Kidney tubule cell (primary cell): ENCODE results near the gene OTX2.

Experiments used
- DNase-seq: peaks from one replicate; pipeline ENCODE4 v3.0.0-alpha.2; 2018; ENCODE audit warnings: low spot score

OTX2 gene

GRCh38 chr14:56796259-56796658, 14.0 kb downstream of the OTX2 start:
- no peak for DNase-seq

GRCh38 chr14:56795284-56795622, 15.0 kb downstream of the OTX2 start:
- no peak for DNase-seq

- DNase-seq: no peak
Observed at GRCh38 chr14:56794557-56795283, 15.6 kb downstream of the OTX2 start.

- DNase-seq: no peak
Observed at GRCh38 chr14:56794088-56794556, 16.2 kb downstream of the OTX2 start.

GRCh38 chr14:56789955-56790354, 20.3 kb downstream of the OTX2 start:
- no peak for DNase-seq

- no peak for DNase-seq
Observed at GRCh38 chr14:56787530-56787929, 22.7 kb downstream of the OTX2 start.

GRCh38 chr14:56782711-56783110, 27.6 kb downstream of the OTX2 start:
- peak; percentile 6 for DNase-seq

- no peak for DNase-seq
Observed at GRCh38 chr14:56774503-56774902, 35.8 kb downstream of the OTX2 start.

GRCh38 chr14:56770512-56770911, 39.8 kb downstream of the OTX2 start:
- DNase-seq: no peak

- DNase-seq: no peak
Observed at GRCh38 chr14:56760164-56760914, 49.9 kb downstream of the OTX2 start.

- DNase-seq: no peak
Observed at GRCh38 chr14:56759633-56760032, 50.6 kb downstream of the OTX2 start.

GRCh38 chr14:56759094-56759493, 51.2 kb downstream of the OTX2 start:
- no peak for DNase-seq

- no peak for DNase-seq
Observed at GRCh38 chr14:56754921-56755320, 55.4 kb downstream of the OTX2 start.

GRCh38 chr14:56753396-56753795, 56.9 kb downstream of the OTX2 start:
- DNase-seq: no peak

GRCh38 chr14:56752428-56752827, 57.9 kb downstream of the OTX2 start:
- DNase-seq: peak; percentile 4

GRCh38 chr14:56751471-56751870, 58.8 kb downstream of the OTX2 start:
- no peak for DNase-seq
